VCaP (cell line): Measurements from ENCODE around the gene NUDT2.

Experiments
- H3K27ac ChIP-seq: fragments of 450-650 bp; 2 replicates; pipeline ENCODE4 v1.5.1; 2017
- CTCF ChIP-seq: fragments of 450-650 bp; conservative IDR thresholded peaks from 2 replicates; pipeline ENCODE4 v1.5.1; 2017; ENCODE audit warnings: mild to moderate bottlenecking, moderate library complexity

NUDT2 gene

GRCh38 chr9:34385561-34386230 lies 56.3 kb downstream of the NUDT2 start:
- H3K27ac ChIP-seq = no peak overlapping the region
- TF ChIP-seq CTCF = no peak

GRCh38 chr9:34386656-34387055 lies 57.3 kb downstream of the NUDT2 start:
- no peak overlapping the region for H3K27ac ChIP-seq
- no peak for TF ChIP-seq CTCF

GRCh38 chr9:34387239-34387638 lies 57.9 kb downstream of the NUDT2 start:
- no peak for TF ChIP-seq CTCF
- no peak overlapping the region for H3K27ac ChIP-seq

- TF ChIP-seq CTCF = no peak
- no peak overlapping the region for H3K27ac ChIP-seq
Measured at GRCh38 chr9:34392511-34392910, 63.1 kb downstream of the NUDT2 start.
